NCI-H1048 (cell line): ENCODE results near the gene BNIP2.
"Not testable (repeated sequence)": the region's sequence is repeated elsewhere in the genome, so short reads cannot be mapped to it uniquely, and the experiment has no call there.

Experiments used
- DNase-seq: peaks from one replicate; lab custom pipeline; 2025; lab: John Stamatoyannopoulos, UW

The BNIP2 gene

GRCh38 chr15:59688782-59689625, at the start of gene BNIP2:
BNIP2 (minus strand) TSS chr15:59689320; CDS start chr15:59682457, 6,863 bp downstream.
- peak; percentile 97 for DNase-seq

GRCh38 chr15:59738676-59739075, 49.6 kb upstream of the BNIP2 start:
- no peak for DNase-seq

DNA sequence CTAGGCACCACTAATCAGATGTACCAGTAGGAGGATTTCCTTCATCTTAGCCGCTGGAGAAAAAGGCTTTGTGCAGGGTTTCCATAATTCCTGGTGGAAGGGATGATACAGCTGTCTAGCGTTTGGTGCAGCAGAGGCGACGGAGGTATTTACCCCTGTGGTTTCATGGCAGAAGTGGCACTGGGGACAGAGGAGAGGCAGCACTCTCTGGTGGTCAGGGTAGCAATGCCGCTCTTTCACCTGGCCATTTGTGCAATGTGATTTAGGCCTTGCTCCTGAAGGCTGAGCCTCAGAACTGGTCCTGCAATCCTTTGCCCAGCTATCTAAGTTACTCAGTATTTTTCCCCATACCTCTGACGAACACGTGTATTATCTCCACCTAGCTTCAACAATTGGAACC, 47.1 kb upstream of the BNIP2 start:
- no peak for DNase-seq

DNA sequence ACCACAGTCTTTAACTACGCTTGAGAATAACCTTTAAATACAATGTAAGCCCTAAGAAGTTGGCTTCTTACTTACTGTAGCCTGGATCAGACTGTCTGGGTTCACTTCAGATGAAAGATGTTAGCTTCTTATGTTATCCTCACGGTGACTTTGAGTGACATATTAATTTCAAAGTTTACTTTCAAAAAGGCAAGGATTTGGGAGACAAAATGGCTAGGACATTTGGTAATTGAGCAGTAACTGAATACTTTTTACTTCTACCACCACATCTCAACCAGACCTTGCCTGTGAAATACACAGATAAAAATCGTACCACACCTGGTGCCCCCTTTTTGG, 36.0 kb upstream of the BNIP2 start:
- no peak for DNase-seq

DNA sequence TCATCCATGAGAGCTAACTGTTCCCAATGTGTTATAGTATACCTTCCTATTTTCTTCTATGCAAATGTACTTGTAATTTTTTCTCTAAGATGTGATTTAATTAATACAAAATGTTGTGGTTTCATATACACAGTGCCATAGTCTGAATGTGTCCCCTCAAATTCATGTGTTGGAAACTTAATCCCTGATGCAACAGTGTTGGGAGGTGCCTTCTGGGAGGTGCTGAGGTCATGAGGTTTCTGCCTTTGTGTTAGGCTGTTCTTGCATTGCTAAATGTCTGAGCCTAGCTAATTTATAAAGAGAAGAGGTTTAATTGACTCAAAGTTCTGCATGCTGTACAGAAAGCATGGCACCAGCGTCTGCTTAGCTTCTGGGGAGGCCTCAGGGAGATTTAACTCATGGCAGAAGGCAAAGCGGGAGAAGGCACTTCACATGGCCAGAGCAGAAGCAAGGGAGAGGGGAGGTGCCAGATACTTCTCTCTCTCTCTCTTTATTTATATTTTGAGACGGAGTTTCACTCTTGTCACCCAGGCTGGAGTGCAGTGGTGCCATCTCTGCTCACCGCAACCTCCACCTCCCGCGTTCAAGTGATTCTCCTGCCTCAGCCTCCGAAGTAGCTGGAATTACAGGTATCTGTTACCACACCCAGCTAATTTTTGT, 34.7 kb upstream of the BNIP2 start:
- DNase-seq, result no peak

GRCh38 chr15:59722476-59722875, 33.4 kb upstream of the BNIP2 start:
- no peak for DNase-seq

GRCh38 chr15:59722037-59722436, 32.9 kb upstream of the BNIP2 start:
- no peak for DNase-seq

GRCh38 chr15:59721411-59721810, 32.3 kb upstream of the BNIP2 start:
- no peak for DNase-seq

DNA sequence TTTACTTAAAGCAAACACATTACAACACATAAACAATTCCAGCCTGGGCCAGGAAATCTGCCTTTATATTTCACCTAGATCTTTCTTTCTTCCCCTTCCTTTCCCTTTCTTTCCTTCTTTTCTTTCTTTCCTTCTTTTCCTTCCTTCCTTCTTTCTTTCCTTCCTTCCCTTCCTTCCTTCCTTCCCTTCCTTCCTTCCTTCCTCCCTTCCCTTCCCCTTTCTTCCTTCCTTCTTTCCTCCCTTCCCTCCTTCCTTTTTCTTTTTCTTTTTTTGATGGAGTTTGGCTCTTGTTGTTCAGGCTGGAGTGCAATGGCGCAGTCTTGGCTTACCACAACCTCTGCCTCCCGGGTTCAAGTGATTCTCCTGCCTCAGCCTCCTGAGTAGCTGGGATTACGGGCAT, 24.1 kb upstream of the BNIP2 start:
- no peak for DNase-seq

DNA sequence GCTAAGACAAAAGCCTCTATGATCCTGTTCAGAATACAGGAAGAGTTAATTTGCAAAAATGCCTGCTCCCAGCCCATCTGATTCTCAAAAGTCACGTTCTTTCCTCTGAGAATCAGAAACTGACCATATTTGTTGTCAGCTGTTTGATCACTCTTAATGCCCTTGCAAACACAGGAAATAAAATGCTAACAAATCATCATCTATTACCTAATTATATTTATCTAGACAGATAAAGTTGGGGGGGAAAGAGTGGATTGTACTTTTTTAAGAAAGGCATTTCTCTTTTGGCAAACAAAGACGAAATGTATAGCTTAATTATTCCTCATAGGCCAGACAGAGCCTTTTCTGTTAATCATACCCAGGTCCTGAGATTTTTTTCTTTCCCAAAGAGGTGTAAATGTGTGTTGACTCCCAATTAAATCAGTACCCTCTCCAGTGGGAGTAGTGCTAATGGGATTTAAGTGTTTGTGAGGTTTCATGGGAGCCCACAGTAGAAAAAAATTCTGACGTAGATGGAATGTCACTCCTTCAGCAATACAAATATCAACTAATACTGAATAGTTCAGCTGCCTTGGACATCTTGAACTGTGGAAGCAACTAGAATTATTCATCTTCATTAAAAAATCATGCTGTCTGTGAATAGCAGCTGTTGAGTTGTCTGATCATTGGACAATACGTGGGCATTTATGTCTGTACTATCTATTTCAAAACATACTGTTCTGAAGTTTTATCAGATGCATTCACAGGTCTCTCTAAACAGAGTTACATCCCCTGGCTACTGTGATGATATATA, 22.5 kb upstream of the BNIP2 start:
- no peak for DNase-seq

GRCh38 chr15:59707619-59708018, 18.5 kb upstream of the BNIP2 start:
- no peak for DNase-seq

DNA sequence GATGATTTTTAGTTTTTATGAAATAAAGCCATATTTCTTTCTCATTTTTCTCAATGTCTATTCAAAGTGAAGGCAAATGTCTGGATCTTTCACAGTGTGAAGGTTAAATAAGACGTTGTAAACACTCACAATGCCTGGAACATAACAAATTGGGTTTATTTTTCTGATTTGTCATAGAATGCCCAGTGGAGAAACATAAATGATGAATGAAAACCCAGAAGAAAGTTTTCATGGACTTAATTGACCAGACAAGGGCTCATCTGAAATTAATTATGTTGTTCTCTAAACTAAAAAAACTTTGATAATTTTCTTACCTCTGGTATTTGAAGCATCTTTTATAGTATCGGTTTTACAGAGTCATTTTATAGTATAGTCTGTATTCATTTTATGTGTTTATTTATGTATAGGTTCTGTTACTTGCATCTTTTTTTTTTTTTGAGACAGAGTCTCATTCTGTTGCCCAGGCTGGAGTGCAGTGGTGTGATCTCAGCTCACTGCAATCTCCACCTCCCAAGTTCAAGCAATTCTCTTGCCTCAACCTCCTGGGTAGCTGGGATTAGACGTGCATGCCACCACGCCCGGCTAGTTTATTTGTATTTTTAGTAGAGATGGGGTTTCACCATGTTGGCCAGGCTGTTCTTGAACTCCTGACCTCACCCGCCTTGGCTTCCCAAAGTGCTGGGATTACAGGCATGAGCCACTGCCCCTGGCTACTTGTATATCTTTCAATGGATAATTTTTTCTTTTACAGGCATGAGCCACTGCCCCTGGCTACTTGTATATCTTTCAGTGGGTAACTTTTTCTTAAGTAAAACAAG, 15.1 kb upstream of the BNIP2 start:
- DNase-seq, result no peak

DNA sequence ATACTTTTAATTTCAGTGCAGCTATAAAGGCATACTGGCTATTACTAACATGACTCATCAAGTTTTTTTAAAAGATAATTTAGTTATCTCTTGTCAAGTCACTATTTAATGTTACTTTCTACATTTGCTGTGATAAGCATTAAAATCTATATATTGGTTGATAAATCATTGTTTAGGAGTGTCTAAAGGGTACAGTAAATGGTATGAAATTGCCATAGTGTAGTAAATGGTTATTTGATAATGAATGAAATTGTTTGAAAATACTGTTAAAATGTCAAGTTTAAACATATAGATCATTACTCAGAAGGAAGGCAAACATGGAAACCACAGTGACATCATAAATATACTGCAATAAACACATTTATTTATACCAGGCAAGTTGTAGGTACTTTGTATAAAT, 13.2 kb upstream of the BNIP2 start:
- DNase-seq, result no peak

DNA sequence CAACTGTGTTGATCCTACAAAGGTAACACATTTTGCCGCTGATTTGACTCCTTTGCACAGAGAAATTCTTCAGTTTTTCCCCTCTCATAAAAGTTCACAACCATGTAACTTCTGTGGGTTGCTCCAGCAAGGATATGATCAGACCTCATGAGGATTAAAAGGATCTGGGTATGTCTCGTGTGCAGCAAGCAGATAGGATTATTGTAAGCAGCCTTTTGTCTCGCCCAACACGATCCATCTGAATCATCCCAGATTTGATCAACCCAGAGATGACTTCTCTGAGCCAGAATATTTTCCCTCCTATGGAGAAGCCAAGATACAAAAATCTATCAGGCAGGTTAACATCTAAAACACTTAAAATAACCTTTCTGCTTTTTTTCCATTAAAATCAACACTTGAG, 12.8 kb upstream of the BNIP2 start:
- no peak for DNase-seq

GRCh38 chr15:59699810-59700431, 10.8 kb upstream of the BNIP2 start:
- DNase-seq, result no peak

- DNase-seq, result not testable (repeated sequence)
These were observed 8.9 kb upstream of the BNIP2 start for GRCh38 chr15:59698065-59698464.

DNA sequence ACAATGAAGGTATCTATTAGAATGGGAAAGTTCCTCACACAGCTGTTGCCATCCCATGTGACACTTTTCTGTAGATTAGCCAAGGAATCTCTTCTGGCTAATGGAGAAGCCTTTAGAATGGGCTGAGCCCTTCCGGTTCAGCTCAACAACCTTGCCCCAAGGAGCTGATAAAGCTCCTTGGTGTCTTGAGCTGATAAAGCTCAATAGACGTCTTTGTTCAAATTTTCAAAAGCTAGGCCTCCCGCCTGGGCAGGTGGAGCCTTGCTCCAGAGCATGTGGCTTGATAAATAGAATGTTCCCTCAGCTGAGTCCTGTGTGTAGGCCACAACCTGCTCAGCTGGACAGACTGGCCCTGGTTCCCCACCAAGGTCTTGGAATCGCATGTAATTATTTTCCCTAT, 7.2 kb upstream of the BNIP2 start:
- no peak for DNase-seq

GRCh38 chr15:59694779-59695178, 5.7 kb upstream of the BNIP2 start:
- DNase-seq, result no peak

- DNase-seq, result no peak
These were observed 2.2 kb upstream of the BNIP2 start for GRCh38 chr15:59691194-59691805.

- peak; percentile 52 for DNase-seq
These were observed 611 bp upstream of the BNIP2 start for GRCh38 chr15:59689626-59690236.

GRCh38 chr15:59688423-59688781, 718 bp downstream of the BNIP2 start:
- no peak for DNase-seq
